ENCODE results near the gene TOPBP1. TPM values are rescaled to one million over a fixed set of nuclear protein-coding genes. Genes with fewer than 3 reads are reported as not detected.

TOPBP1 gene
- total and polyA plus RNA-seq, 2 of the 4 experiments (the other 2 are of a cell fraction) = 19.5 to 50.5 TPM

- Histone ChIP-seq H4K91ac (ENCODE audit: insufficient read depth, low read depth, low read length) (no peak overlapping the region), H3K9me1 (ENCODE audit: insufficient read depth, low read length) (no peaks in the 10 kb centered on the region; the same call in 1 of the 2 replicates), H3K4ac (ENCODE audit: low read depth, low read length) (no peak overlapping the region), H2AK9ac (replicated peaks; ENCODE audit: low read depth, low read length, poor library complexity) (no peak overlapping the region), H3K79me1 (ENCODE audit: low read depth in 1 of 2, low read length in 2 of 2) (peaks cover 6 to 17% of the 10 kb centered on the region in 2 experiments; a peak in 3 of 4 replicates), H2AK5ac (ENCODE audit: low read depth, low read length) (no peak overlapping the region), H3K18ac (ENCODE audit: low read depth, low read length) (no peak overlapping the region), H3K4me2 (ENCODE audit: low read depth, low read length) (no peak overlapping the region), H4K20me1 (ENCODE audit: insufficient read depth, low read length) (peaks cover 24% of the 10 kb centered on the region; the same call in 1 of the 2 replicates), H3K23ac (ENCODE audit: low read depth, low read length) (no peak overlapping the region), H2BK5ac (ENCODE audit: low read depth, low read length, poor library complexity, severe bottlenecking) (no peak overlapping the region), H3K14ac (replicated peaks; ENCODE audit: low read depth, low read length) (no peak overlapping the region), H2AFZ (replicated peaks; ENCODE audit: low read length, poor library complexity) (no peak overlapping the region), H3K9me3 (ENCODE audit: control insufficient read depth, insufficient read depth, low read length) (no peaks in the 10 kb centered on the region), H4K8ac (ENCODE audit: low read depth in 2 of 2, low read length in 2 of 2) (no peak overlapping the region), H3K27me3 (ENCODE audit: control insufficient read depth, insufficient read depth, low read length) (no peaks in the 10 kb centered on the region), H4K5ac (ENCODE audit: low read depth, low read length) (no peak overlapping the region), H3K4me3 (ENCODE audit: insufficient read depth, low read depth, low read length) (no peak overlapping the region), H2BK15ac (ENCODE audit: low read depth, low read length) (no peak overlapping the region), H2BK120ac (ENCODE audit: low read depth, low read length) (no peak overlapping the region), H3K36me3 (ENCODE audit: control insufficient read depth, insufficient read depth, low read length) (peaks cover 9% of the 10 kb centered on the region), H3K4me1 (ENCODE audit: control insufficient read depth, insufficient read depth, low read length) (peaks cover 2% of the 10 kb centered on the region; the same call in 1 of the 2 replicates), H2BK20ac (ENCODE audit: low read depth, low read length) (no peak overlapping the region), H3K27ac (ENCODE audit: insufficient read depth, low read length) (no peak overlapping the region), H3K56ac (ENCODE audit: extremely low read depth, insufficient read depth, low read length) (no peak overlapping the region), H3K9ac (ENCODE audit: low read depth, low read length) (no peak overlapping the region)
- no peak for ATAC-seq (ENCODE audit: low read depth)
- intact Hi-C loops (cut with micrococcal nuclease) = loop anchor here (5.0 kb wide), 1 partner anchor 49 kb away; no protein-coding TSS in a partner anchor
- dilution Hi-C loops (cut with HindIII; ENCODE audit: low sequenced_read_pairs, unreplicated experiment) = no loop called here
- WGBS, 2 experiments (ENCODE audit: extremely low coverage in 2 of 2, insufficient read length in 1 of 2) = 57% methylated on average over 1 of the region's 2 CpGs; no CpG with 5 or more reads in 1 of the 2 experiments
- POLR2A ChIA-PET (ENCODE audit: unreplicated experiment) = no interaction called here
- no TSS peak for BruUV-seq (replicated peaks)
- no peak for TF ChIP-seq ELK1 (IDR thresholded peaks at IDR 0.05; ENCODE audit: borderline replicate concordance, low read depth, low read length)
- TF ChIP-seq MXI1 (IDR thresholded peaks at IDR 0.05; ENCODE audit: borderline replicate concordance, low read depth, low read length) = no peak
- TF ChIP-seq CHD1 (IDR thresholded peaks at IDR 0.05; ENCODE audit: low read depth, low read length) = no peak
- TF ChIP-seq USF2 (IDR thresholded peaks at IDR 0.05; ENCODE audit: low read depth, low read length) = no peak
- no peak for TF ChIP-seq CTCF (conservative IDR thresholded peaks at IDR 0.05; ENCODE audit: low read depth, low read length)
- TF ChIP-seq RFX5 (IDR thresholded peaks at IDR 0.05; ENCODE audit: low read depth, low read length) = no peak
- TF ChIP-seq MAZ (IDR thresholded peaks at IDR 0.05; ENCODE audit: borderline replicate concordance, low read depth, low read length) = no peak
- no peak for DNase-seq
- in situ Hi-C loops (cut with MboI; ENCODE audit: low sequenced_read_pairs) = no loop called here
- CTCF ChIA-PET = no interaction called here
Observed at GRCh38 chr3:133593243-133593642, 68.5 kb downstream of the TOPBP1 start.
